ENCODE results near the gene ATP5F1A. TPM values are rescaled to one million over a fixed set of nuclear protein-coding genes. Genes with fewer than 3 reads are reported as not detected.

ATP5F1A gene
- total and polyA plus RNA-seq, 2 of the 4 experiments (the other 2 are of a cell fraction), result 543 to 1,085 TPM

GRCh38 chr18:46095532-46095931 is 2.6 kb downstream of the ATP5F1A start:
- peaks cover 12 to 35% of the 10 kb centered on the region in 2 experiments for H3K79me1 ChIP-seq (ENCODE audit: low read depth in 1 of 2, low read length in 2 of 2)
- H3K4ac ChIP-seq (ENCODE audit: low read depth, low read length), result no peak overlapping the region
- POLR2A ChIA-PET (ENCODE audit: unreplicated experiment), result no interaction called here
- H3K4me1 ChIP-seq (ENCODE audit: control insufficient read depth, insufficient read depth, low read length), result peaks cover 3% of the 10 kb centered on the region
- ATAC-seq (ENCODE audit: low read depth) (no peak), DNase-seq (no peak)
- H3K4me3 ChIP-seq (ENCODE audit: insufficient read depth, low read depth, low read length), result no peak overlapping the region
- no peak overlapping the region for H3K14ac ChIP-seq (replicated peaks; ENCODE audit: low read depth, low read length)
- H3K9me3 ChIP-seq (ENCODE audit: control insufficient read depth, insufficient read depth, low read length), result no peaks in the 10 kb centered on the region
- no peak overlapping the region for H2AK9ac ChIP-seq (replicated peaks; ENCODE audit: low read depth, low read length, poor library complexity)
- H2AFZ ChIP-seq (replicated peaks; ENCODE audit: low read length, poor library complexity), result no peak overlapping the region
- H2BK20ac ChIP-seq (ENCODE audit: low read depth, low read length), result no peak overlapping the region
- intact Hi-C loops (cut with micrococcal nuclease) (no loop called here), in situ Hi-C loops (cut with MboI; ENCODE audit: low sequenced_read_pairs) (no loop called here), dilution Hi-C loops (cut with HindIII; ENCODE audit: low sequenced_read_pairs, unreplicated experiment) (no loop called here)
- no TSS peak for BruUV-seq (replicated peaks)
- no peak overlapping the region for H4K8ac ChIP-seq (ENCODE audit: low read depth in 2 of 2, low read length in 2 of 2)
- H3K36me3 ChIP-seq (ENCODE audit: control insufficient read depth, insufficient read depth, low read length), result peaks cover 30% of the 10 kb centered on the region
- 0 out of 2 replicates have a peak, but pooled peaks cover 3% of the 10 kb centered on the region for H3K9me1 ChIP-seq (ENCODE audit: insufficient read depth, low read length)
- no peaks in the 10 kb centered on the region for H3K27me3 ChIP-seq (ENCODE audit: control insufficient read depth, insufficient read depth, low read length)
- CTCF ChIA-PET, result no interaction called here
- no peak overlapping the region for H2BK5ac ChIP-seq (ENCODE audit: low read depth, low read length, poor library complexity, severe bottlenecking)
- WGBS, 2 experiments (ENCODE audit: extremely low coverage in 2 of 2, insufficient read length in 1 of 2), result 97% methylated on average over 5 of the region's 10 CpGs; no CpG with 5 or more reads in 1 of the 2 experiments
- H3K18ac ChIP-seq (ENCODE audit: low read depth, low read length), result no peak overlapping the region
- TF ChIP-seq MAZ (IDR thresholded peaks at IDR 0.05; ENCODE audit: borderline replicate concordance, low read depth, low read length) (no peak), CHD1 (IDR thresholded peaks at IDR 0.05; ENCODE audit: low read depth, low read length) (no peak), RAD21 (IDR thresholded peaks at IDR 0.05; ENCODE audit: low read length) (no peak), MXI1 (IDR thresholded peaks at IDR 0.05; ENCODE audit: borderline replicate concordance, low read depth, low read length) (no peak), CTCF (conservative IDR thresholded peaks at IDR 0.05; ENCODE audit: low read depth, low read length) (no peak), SMC3 (IDR thresholded peaks at IDR 0.05; ENCODE audit: low read depth, low read length) (no peak), BHLHE40 (IDR thresholded peaks at IDR 0.05; ENCODE audit: low read depth, low read length) (no peak), RCOR1 (IDR thresholded peaks at IDR 0.05; ENCODE audit: insufficient replicate concordance, low read length) (no peak), NFE2L2 (IDR thresholded peaks at IDR 0.05; ENCODE audit: low read depth, low read length) (no peak), MAFK (IDR thresholded peaks at IDR 0.05; ENCODE audit: low read depth, low read length) (no peak), CEBPB (IDR thresholded peaks at IDR 0.05; ENCODE audit: low read depth, low read length) (no peak), POLR2A (IDR thresholded peaks at IDR 0.05; ENCODE audit: low read depth, low read length) (no peak), FOS (IDR thresholded peaks at IDR 0.05; ENCODE audit: low read depth, low read length) (no peak)
- TF ChIP-seq, protein P1, sequence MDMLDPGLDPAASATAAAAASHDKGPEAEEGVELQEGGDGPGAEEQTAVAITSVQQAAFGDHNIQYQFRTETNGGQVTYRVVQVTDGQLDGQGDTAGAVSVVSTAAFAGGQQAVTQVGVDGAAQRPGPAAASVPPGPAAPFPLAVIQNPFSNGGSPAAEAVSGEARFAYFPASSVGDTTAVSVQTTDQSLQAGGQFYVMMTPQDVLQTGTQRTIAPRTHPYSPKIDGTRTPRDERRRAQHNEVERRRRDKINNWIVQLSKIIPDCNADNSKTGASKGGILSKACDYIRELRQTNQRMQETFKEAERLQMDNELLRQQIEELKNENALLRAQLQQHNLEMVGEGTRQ (IDR thresholded peaks at IDR 0.05; ENCODE audit: low read depth, low read length), result no peak
- TF ChIP-seq, protein P2, sequence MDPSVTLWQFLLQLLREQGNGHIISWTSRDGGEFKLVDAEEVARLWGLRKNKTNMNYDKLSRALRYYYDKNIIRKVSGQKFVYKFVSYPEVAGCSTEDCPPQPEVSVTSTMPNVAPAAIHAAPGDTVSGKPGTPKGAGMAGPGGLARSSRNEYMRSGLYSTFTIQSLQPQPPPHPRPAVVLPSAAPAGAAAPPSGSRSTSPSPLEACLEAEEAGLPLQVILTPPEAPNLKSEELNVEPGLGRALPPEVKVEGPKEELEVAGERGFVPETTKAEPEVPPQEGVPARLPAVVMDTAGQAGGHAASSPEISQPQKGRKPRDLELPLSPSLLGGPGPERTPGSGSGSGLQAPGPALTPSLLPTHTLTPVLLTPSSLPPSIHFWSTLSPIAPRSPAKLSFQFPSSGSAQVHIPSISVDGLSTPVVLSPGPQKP (IDR thresholded peaks at IDR 0.05; ENCODE audit: borderline replicate concordance, low read depth, low read length), result no peak
- H2AK5ac ChIP-seq (ENCODE audit: low read depth, low read length), result no peak overlapping the region
- no peak overlapping the region for H3K4me2 ChIP-seq (ENCODE audit: low read depth, low read length)
- H3K27ac ChIP-seq (ENCODE audit: insufficient read depth, low read length), result no peak overlapping the region
- peaks cover 42% of the 10 kb centered on the region for H4K20me1 ChIP-seq (ENCODE audit: insufficient read depth, low read length)
- no peak overlapping the region for H3K23ac ChIP-seq (ENCODE audit: low read depth, low read length)
- no peak overlapping the region for H4K91ac ChIP-seq (ENCODE audit: insufficient read depth, low read depth, low read length)
- H4K5ac ChIP-seq (ENCODE audit: low read depth, low read length), result no peak overlapping the region
- no peak overlapping the region for H2BK15ac ChIP-seq (ENCODE audit: low read depth, low read length)
- H2BK120ac ChIP-seq (ENCODE audit: low read depth, low read length), result no peak overlapping the region
- no peak overlapping the region for H3K9ac ChIP-seq (ENCODE audit: low read depth, low read length)
- H3K56ac ChIP-seq (ENCODE audit: extremely low read depth, insufficient read depth, low read length), result no peak overlapping the region

Data from IMR-90 (cell line).